Measurements from ENCODE around the gene SLC5A12.
A peak's percentile ranks its signal among the peaks of the same experiment; 100 is the strongest.

SLC5A12 gene

DNA sequence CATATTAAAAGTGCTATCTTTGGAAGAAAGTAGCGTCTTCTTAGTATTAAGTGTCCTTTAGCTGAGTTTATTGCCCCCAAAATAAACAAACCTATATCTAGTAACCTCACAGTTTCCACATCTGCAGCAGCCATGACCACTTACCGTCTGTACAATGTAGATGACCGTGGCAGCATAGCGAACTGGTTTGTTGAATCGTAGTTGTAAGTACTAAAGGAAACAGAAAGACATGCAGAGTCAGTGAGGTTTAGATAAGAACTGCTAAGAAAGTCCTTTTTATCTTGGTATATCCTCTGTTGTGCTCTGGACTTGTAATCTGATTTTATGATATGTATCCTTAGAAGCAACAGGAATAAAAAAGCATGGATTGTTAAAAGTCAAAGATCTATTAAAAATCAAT, 9.4 kb downstream of the SLC5A12 start:
- in situ Hi-C loops (cut with HindIII; ENCODE audit: low sequenced_read_pairs): no loop called here
- TF ChIP-seq, protein P1, sequence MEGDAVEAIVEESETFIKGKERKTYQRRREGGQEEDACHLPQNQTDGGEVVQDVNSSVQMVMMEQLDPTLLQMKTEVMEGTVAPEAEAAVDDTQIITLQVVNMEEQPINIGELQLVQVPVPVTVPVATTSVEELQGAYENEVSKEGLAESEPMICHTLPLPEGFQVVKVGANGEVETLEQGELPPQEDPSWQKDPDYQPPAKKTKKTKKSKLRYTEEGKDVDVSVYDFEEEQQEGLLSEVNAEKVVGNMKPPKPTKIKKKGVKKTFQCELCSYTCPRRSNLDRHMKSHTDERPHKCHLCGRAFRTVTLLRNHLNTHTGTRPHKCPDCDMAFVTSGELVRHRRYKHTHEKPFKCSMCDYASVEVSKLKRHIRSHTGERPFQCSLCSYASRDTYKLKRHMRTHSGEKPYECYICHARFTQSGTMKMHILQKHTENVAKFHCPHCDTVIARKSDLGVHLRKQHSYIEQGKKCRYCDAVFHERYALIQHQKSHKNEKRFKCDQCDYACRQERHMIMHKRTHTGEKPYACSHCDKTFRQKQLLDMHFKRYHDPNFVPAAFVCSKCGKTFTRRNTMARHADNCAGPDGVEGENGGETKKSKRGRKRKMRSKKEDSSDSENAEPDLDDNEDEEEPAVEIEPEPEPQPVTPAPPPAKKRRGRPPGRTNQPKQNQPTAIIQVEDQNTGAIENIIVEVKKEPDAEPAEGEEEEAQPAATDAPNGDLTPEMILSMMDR (IDR thresholded peaks at IDR 0.05; ENCODE audit: low read depth, low read length): no peak
- no peak for DNase-seq (ENCODE audit: low read depth, low spot score)
- no peak overlapping the region for H3K4me3 ChIP-seq (ENCODE audit: low read depth, low read length)

DNA sequence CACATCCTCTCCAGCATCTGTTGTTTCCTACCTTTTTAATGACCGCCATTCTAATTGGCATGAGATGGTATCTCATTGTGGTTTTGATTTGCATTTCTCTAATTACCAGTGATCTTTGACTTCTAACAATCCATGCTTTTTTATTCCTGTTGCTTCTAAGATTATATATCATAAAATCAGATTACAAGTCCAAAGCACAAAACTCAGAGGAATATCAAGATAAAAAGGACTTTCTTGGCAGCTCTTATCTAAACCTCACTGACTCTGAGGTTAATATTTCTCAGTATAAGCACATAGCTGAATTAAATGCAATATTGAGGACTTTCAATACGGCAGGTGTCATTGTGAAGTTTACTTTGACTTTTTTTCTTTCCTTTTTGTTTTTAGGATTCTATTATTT, 11.4 kb downstream of the SLC5A12 start:
- TF ChIP-seq, protein P1 (IDR thresholded peaks at IDR 0.05; ENCODE audit: low read depth, low read length): no peak
- no peak for DNase-seq (ENCODE audit: low read depth, low spot score)
- no peak overlapping the region for H3K4me3 ChIP-seq (ENCODE audit: low read depth, low read length)
- in situ Hi-C loops (cut with HindIII; ENCODE audit: low sequenced_read_pairs): no loop called here

DNA sequence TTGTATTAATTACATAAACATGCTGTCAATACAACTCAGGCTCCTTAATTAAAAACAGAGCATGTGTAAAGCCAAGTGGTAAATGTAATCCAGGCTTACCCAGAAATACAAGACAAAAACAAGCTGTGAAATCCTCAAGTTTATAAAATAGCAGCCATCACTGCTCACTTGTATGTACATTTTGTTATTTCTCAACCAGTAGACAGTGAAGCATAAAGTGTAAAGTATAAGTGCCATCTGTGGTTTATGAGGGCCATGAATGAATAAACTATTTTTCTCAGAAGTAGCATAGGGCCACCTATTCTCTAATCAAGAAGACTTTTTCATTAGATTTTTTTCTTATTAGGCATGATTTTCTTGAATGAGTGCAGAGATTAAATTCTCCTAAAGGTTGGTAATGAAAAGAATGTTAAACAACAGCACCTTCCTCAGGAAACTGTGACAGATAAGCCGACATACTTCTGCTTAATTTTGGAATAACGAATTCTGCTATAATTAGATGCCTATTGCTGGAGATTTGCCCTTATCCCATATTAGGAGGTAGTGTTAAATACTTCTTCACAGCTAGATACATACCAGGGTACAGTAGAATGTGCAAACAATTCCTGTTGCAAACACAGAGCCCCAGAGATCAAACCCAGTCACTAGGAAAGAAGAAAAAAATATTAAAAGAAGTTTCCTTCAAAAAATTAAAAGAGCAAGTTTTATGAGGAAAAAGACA, 13.0 kb downstream of the SLC5A12 start:
- TF ChIP-seq, protein P1 (IDR thresholded peaks at IDR 0.05; ENCODE audit: low read depth, low read length): no peak
- no peak overlapping the region for H3K4me3 ChIP-seq (ENCODE audit: low read depth, low read length)
- in situ Hi-C loops (cut with HindIII; ENCODE audit: low sequenced_read_pairs): no loop called here
- DNase-seq (ENCODE audit: low read depth, low spot score): no peak

DNA sequence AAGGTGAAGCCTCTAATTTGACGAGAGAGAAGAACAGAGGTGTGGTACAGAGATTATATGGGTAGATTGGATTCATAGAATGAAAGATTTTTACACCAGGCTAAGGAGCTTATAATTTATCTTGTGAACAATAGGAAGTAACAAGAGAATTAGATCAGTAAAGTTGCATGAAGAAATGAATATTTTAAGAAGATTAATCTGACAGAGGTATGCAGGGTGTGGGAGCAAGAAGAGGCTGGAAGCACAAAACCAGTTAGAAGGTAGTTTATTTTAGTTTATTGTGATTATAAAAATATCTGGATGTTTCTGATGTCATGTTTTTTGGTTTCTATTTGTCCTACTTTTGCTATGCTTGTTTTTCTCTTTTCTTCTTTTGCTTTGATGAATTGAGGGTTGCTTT, 15.7 kb downstream of the SLC5A12 start:
- in situ Hi-C loops (cut with HindIII; ENCODE audit: low sequenced_read_pairs): no loop called here
- DNase-seq (ENCODE audit: low read depth, low spot score): no peak
- TF ChIP-seq, protein P1 (IDR thresholded peaks at IDR 0.05; ENCODE audit: low read depth, low read length): no peak
- H3K4me3 ChIP-seq (ENCODE audit: low read depth, low read length): no peak overlapping the region

DNA sequence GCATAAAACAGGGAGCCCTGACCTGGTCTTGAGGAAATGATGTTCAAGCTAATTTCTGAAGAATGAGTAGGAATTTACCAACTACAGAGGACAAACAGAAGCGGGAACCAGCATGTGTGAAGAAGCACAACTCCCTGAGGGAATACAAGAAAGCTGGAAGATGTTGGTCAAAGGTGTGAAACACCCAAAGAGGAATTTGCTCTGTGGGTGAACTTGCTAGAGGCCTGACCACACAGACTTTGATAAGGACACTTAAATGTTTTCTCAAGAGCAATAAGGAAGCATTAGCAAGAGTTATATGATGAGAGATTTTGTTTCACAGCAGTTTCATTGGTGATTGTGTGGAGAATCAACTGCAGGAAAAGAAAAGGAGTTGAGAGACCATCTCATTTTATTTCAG, 17.6 kb downstream of the SLC5A12 start:
- peak; percentile 12 for DNase-seq (ENCODE audit: low read depth, low spot score)
- TF ChIP-seq, protein P1 (IDR thresholded peaks at IDR 0.05; ENCODE audit: low read depth, low read length): no peak
- H3K4me3 ChIP-seq (ENCODE audit: low read depth, low read length): no peak overlapping the region
- in situ Hi-C loops (cut with HindIII; ENCODE audit: low sequenced_read_pairs): no loop called here

DNA sequence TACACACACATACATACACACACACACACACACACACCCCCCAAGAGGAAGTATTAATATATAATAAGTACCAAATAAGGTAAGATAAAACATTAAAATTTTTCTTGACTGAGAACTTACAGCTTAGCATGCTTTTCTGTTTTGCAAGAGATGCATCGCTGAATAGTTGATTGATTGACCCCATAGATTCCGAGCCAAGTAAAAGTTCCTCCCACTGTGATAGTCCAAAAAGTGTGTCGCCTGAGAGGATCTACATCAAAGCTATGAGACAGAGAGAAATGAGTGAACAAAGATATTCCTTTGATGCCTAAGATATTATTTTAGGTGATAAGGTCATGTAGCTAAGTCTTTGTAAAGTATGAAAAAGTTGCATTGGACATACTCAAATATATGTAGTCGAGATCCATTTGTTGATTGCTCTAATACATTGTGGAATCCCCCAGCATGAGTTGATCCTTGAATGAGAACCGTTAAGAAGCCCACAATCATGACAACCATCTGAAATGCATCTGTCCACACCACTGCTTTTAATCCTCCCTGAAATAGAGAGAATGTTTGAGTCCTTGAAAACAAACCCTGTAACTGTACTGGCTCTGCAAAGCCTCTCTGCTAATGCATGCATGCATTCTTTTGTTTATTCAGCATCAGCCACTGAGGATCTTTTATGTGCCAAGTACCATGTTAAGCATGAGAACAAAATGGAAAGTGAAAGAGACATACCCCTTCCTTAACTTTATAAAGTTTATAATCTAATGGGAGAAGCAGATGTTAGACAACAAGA, 18.3 kb downstream of the SLC5A12 start:
- no peak for DNase-seq (ENCODE audit: low read depth, low spot score)
- TF ChIP-seq, protein P1 (IDR thresholded peaks at IDR 0.05; ENCODE audit: low read depth, low read length): no peak
- in situ Hi-C loops (cut with HindIII; ENCODE audit: low sequenced_read_pairs): no loop called here
- no peak overlapping the region for H3K4me3 ChIP-seq (ENCODE audit: low read depth, low read length)
